Effector memory CD4-positive, alpha-beta T cell (primary cell): ENCODE measurements around the gene TEX29.

Source experiments
- DNase-seq, 3 donors: peaks; one replicate each; pipeline ENCODE4 v3.0.0-alpha.2; 2020
- H3K27ac ChIP-seq: 2 replicates; pipeline ENCODE4 v1.7.0; 2013; ENCODE audit warnings: mild to moderate bottlenecking, low read length, moderate library complexity; ENCODE audit not compliant: insufficient read depth, poor library complexity, severe bottlenecking
- H3K27me3 ChIP-seq: replicated peaks from 2 replicates; pipeline ENCODE4 v1.7.0; 2013; ENCODE audit warnings: mild to moderate bottlenecking, low read length; ENCODE audit not compliant: insufficient read depth, control insufficient read depth, poor library complexity, severe bottlenecking
- H3K36me3 ChIP-seq: 2 replicates; pipeline ENCODE4 v1.7.0; 2013; ENCODE audit warnings: mild to moderate bottlenecking, low read length, moderate library complexity; ENCODE audit not compliant: control insufficient read depth, insufficient read depth
- H3K4me1 ChIP-seq: 2 replicates; pipeline ENCODE4 v1.7.0; 2013; ENCODE audit warnings: low read length, mild to moderate bottlenecking; ENCODE audit not compliant: control insufficient read depth, insufficient read depth, poor library complexity, severe bottlenecking
- H3K4me3 ChIP-seq: 2 replicates; pipeline ENCODE4 v1.7.0; 2013; ENCODE audit warnings: low read length, low read depth, mild to moderate bottlenecking; ENCODE audit not compliant: insufficient read depth, poor library complexity, severe bottlenecking
- H3K9me3 ChIP-seq: 2 replicates; pipeline ENCODE4 v1.7.0; 2013; ENCODE audit warnings: mild to moderate bottlenecking, low read length, moderate library complexity; ENCODE audit not compliant: control insufficient read depth

TEX29 gene

DNA sequence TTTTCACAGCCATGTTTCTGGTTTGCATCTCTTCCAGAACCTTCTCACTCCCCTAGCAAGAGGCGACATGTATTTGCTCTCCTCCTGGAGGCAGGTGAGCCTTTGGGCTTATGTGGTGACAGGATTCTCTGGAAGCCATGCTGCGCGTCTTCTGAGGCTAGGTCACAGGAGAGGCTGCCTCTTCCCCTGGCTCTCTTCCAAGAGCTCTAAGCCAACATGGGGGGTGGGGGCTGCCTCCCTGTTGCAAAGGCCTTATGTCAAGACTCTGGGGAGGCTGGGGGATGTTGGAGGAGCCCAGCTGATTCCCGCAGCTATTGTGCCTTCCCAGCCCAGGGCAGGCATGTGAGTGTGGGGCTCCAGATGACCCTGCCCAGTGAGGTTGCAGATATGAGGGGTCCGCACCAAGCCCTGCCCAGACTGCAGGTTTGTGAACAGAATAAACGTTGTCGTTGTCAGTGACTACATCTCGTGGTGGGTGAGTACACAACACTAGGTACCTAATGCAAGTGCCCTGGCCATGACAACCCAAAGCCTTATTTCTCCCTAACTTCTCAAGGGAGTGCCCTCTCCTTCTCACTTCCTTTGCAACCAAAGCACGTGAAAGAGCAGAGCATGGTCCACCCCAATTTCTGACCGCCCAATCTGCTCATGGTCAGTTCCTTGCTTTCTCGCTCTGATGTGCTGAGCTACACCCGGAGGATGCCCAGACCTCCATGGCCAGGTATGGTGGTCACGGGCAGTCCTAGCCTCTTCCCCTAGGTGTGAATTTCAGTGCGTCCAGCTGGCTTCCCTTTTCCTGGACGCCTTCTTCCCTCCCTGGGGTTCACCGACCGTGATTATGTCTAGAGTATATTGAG lies 44.9 kb downstream of the TEX29 start:
- H3K9me3 ChIP-seq, result no peaks in the 10 kb centered on the region
- H3K27me3 ChIP-seq, result no peaks in the 10 kb centered on the region
- H3K27ac ChIP-seq, result no peak overlapping the region
- H3K4me3 ChIP-seq, result no peak overlapping the region
- no peaks in the 10 kb centered on the region for H3K36me3 ChIP-seq
- DNase-seq, result no peak
- no peaks in the 10 kb centered on the region for H3K4me1 ChIP-seq

DNA sequence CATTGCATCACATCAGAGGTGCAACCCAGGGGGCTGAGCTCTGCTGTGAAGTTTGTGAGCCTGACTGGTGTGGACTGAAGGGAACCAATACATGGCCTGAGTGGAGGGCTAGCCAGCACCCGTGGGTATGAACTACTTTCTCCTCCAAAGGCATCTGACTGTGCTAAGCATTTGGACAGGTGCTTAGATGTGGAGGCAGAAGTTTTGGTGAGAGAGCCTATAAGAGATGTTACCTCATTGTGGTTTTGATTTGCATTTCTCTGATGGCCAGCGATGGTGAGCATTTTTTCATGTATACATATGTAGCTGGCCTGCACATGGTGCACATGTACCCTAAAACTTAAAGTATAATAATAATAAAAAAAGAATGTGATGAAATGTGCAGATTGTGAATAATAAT lies 46.9 kb downstream of the TEX29 start:
- DNase-seq, result no peak
- Histone ChIP-seq H3K27ac (no peak overlapping the region), H3K4me3 (no peak overlapping the region), H3K36me3 (no peaks in the 10 kb centered on the region), H3K27me3 (no peaks in the 10 kb centered on the region), H3K4me1 (no peaks in the 10 kb centered on the region), H3K9me3 (no peaks in the 10 kb centered on the region)

DNA sequence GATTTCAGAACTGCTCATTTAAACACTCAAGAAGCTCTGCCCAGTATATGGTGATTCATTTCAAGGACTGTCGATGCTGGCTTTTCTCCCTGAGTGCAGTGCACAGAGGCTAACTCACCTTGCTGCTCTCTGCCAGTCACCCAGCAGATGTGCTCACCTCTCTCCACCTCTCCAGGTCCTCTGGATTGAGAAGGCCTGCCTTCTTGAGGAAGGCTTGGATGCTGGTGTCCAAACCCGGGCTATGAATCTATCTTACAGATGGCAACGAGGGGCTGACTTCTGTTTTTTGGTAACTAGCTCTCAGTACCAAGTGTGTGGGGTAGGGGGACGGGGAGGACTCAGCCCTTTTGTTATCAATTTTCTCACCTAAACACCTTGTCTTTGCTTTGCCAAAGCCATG lies 47.6 kb downstream of the TEX29 start:
- H3K27ac ChIP-seq, result no peak overlapping the region
- no peaks in the 10 kb centered on the region for H3K27me3 ChIP-seq
- no peaks in the 10 kb centered on the region for H3K36me3 ChIP-seq
- H3K4me3 ChIP-seq, result no peak overlapping the region
- H3K9me3 ChIP-seq, result no peaks in the 10 kb centered on the region
- H3K4me1 ChIP-seq, result no peaks in the 10 kb centered on the region
- DNase-seq, result no peak

DNA sequence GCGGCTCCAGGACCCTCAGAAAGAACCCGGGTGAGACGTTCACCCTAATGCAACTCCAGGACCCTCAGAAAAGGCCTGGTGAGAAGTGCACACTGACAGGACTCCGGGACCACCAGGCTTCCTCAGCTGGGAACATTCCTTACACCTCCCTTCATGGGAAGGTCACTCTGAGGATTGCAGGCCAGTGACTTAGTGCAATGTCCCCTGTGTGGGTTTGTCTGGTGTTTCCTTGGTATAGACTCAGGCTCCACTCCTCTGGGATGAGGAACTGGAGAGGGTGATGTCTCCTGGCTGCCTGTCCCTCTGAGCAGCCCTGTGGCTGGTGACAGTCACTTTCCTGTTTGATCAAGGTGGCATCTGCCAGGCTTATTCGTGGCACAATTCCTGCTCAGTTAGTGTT lies 49.7 kb downstream of the TEX29 start:
- Histone ChIP-seq H3K36me3 (no peaks in the 10 kb centered on the region), H3K4me1 (no peaks in the 10 kb centered on the region), H3K4me3 (no peak overlapping the region), H3K27me3 (no peaks in the 10 kb centered on the region), H3K27ac (no peak overlapping the region), H3K9me3 (no peaks in the 10 kb centered on the region)
- DNase-seq, result no peak

DNA sequence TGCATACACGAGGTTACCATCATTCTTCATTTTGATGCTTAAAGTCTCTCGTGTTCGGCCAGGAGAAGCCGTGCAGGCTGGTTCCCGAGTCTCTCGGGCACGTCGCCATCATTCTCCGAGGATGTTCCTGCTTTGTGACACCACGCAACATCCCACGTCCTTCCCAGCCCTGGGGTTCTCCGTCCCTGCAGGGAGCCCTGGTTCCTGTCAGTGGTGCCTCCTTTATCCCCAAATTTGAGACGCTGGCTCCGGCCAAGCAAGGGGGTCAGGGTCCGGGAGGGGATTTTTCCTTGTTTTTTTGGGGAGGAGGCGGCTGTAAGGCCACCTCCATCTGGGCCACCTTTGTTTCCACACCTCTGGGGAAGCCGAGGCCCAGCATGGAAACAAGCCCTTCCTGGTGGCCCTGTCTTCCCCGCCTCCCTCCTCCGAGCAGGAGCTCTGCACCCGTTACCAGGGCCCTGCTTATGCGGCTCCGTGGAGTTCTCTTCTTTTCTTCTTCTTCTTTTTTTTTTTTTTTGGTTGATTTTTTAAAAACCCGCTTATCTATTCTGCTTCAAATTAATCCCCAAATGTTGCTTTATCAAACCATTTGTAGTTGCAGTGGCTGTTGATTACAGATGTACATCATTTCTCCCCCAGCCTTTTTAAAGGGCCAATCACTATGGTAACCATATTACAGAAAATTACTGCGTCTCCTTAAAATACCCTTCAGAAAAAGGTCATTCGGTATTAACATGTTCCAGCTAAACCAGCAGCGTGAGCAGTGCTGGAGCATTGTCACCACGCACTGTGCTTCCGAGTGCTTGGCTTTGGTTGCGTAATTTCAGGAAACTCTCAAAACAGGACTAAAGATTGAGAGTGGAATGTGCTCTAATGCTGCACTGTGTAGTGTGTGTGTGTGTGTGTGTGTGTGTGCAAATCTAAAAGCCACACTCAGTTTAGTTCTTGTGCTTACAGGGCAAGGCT lies 50.4 kb downstream of the TEX29 start:
- no peaks in the 10 kb centered on the region for H3K4me1 ChIP-seq
- no peak for DNase-seq
- no peaks in the 10 kb centered on the region for H3K27me3 ChIP-seq
- no peak overlapping the region for H3K4me3 ChIP-seq
- no peaks in the 10 kb centered on the region for H3K9me3 ChIP-seq
- H3K36me3 ChIP-seq, result no peaks in the 10 kb centered on the region
- H3K27ac ChIP-seq, result no peak overlapping the region

DNA sequence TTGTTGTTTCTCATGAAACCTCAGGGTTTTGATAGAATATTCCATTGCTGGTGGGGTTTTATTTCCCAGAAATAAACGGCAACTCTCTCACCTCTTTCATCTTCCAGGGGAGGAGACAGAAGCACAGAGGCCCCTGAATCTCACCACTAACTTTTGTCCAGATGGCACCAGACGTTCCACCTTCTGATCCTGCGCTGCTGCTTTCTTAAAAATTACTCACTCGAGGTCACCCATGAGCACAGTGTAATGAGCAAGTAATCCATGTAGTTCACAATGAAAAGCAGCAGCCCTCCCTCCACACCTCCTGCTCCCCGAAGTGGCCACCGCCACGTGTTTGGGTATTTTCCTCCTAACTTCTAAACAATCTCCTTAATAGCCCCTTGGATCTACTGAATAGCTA lies 51.3 kb downstream of the TEX29 start:
- no peaks in the 10 kb centered on the region for H3K9me3 ChIP-seq
- DNase-seq, result no peak
- no peak overlapping the region for H3K27ac ChIP-seq
- H3K4me3 ChIP-seq, result no peak overlapping the region
- no peaks in the 10 kb centered on the region for H3K4me1 ChIP-seq
- H3K36me3 ChIP-seq, result no peaks in the 10 kb centered on the region
- H3K27me3 ChIP-seq, result no peaks in the 10 kb centered on the region

DNA sequence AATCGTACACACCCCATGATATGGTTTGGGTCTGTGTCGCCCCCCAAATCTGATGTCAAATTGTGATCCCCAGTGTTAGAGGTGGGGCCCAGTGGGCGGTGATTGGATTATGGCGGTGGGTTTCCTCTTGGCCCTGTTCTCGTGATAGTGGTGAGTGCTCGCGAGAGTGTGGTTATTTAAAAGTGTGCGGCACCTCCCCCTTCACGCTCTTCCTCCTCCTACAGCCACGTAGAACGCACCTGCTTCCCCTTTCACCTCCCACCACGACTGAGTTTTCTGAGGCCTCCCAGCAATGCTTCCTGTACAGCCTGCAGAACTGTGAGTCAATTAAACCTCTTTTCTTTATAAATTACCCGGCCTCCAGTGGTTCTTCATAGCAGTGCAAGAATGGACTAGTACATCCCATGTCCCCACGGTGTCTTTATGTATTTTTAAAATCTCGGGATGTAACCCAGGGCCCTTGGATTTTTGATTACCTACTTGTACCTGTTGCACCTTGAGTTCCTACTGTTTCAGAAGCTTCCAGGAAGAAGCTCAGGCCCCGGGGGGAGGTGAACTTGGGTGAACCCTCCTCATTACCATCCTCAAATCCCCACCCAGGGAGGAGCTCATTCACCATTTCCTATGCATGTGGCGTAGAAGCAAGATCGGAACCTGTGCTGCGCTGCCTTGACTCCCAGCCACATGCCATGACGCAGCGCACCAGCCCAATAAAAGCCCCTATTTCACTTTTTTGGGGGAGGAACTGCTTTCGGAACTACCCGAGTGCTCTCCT lies 52.4 kb downstream of the TEX29 start:
- no peak for DNase-seq
- H3K9me3 ChIP-seq, result no peaks in the 10 kb centered on the region

DNA sequence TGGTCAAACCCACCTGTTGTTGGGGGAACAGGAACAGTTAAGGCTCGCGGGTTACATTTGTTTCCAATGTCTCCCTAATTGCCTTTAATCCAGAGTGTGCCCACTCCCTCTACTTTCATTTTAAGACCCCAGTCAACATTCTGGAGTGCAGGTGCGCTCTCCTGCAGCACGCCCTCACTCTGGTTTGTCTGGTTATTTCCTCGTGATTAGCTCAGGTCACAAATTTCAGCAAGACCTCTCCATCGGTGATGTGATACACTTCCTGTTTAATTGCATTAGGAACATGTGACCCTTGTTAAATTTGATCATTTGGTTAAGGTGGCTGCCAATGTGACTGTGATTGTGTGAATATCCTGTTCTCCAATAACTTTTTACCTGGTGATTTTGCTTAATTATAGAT lies 53.0 kb downstream of the TEX29 start:
- H3K4me3 ChIP-seq, result no peak overlapping the region
- H3K9me3 ChIP-seq, result no peaks in the 10 kb centered on the region
- H3K27me3 ChIP-seq, result no peaks in the 10 kb centered on the region
- no peaks in the 10 kb centered on the region for H3K4me1 ChIP-seq
- no peak overlapping the region for H3K27ac ChIP-seq
- H3K36me3 ChIP-seq, result no peaks in the 10 kb centered on the region
- no peak for DNase-seq

More for the DNA sequence above, 52.4 kb downstream of the TEX29 start:
- Histone ChIP-seq H3K36me3 (no peaks in the 10 kb centered on the region), H3K4me3 (no peak overlapping the region), H3K4me1 (no peaks in the 10 kb centered on the region), H3K27ac (no peak overlapping the region), H3K27me3 (no peaks in the 10 kb centered on the region)

DNA sequence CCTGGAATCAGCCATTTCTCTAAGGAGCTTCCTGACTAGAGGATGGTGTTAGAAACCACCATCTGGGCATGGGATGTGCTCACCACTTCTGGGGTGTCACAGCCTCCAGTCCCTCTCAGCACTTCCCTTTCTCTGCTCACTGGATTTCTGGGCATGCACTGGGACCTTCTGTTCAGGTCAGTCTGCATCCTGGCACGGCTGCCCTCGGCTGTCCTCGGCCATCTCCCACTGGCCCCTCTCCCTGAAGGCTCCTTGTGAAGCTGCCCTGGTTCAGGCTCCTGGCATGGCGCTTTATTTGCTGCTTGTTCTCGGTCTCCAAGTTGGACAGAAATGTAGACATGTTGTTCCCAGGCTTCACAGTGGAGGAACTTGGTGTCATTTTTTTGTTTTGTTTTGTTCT lies 60.0 kb downstream of the TEX29 start:
- H3K4me3 ChIP-seq, result no peak overlapping the region
- H3K27me3 ChIP-seq, result no peaks in the 10 kb centered on the region
- H3K27ac ChIP-seq, result no peak overlapping the region
- no peaks in the 10 kb centered on the region for H3K9me3 ChIP-seq
- H3K36me3 ChIP-seq, result no peaks in the 10 kb centered on the region
- no peak for DNase-seq
- no peaks in the 10 kb centered on the region for H3K4me1 ChIP-seq
